Stimulated activated CD4-positive, alpha-beta T cell treated with anti-CD3 and anti-CD28 coated beads, Interleukin-1b, Interleukin-23, amount 100 ng/mL, for 48 hours (primary cell): ENCODE results near the gene AMH.

Source experiments
- DNase-seq: peaks from one replicate; pipeline ENCODE4 v3.0.0-alpha.2; 2020

The AMH gene

GRCh38 chr19:2236314-2237050 is 12.6 kb upstream of the AMH start, which contains the start of the genes PLEKHJ1 and SF3A2:
PLEKHJ1 (minus strand) TSS chr19:2236329; CDS start chr19:2236248, 81 bp downstream.
SF3A2 (plus strand) TSS chr19:2236824; CDS start chr19:2243419, 6,595 bp downstream.
- peak; percentile 99 for DNase-seq

DNA sequence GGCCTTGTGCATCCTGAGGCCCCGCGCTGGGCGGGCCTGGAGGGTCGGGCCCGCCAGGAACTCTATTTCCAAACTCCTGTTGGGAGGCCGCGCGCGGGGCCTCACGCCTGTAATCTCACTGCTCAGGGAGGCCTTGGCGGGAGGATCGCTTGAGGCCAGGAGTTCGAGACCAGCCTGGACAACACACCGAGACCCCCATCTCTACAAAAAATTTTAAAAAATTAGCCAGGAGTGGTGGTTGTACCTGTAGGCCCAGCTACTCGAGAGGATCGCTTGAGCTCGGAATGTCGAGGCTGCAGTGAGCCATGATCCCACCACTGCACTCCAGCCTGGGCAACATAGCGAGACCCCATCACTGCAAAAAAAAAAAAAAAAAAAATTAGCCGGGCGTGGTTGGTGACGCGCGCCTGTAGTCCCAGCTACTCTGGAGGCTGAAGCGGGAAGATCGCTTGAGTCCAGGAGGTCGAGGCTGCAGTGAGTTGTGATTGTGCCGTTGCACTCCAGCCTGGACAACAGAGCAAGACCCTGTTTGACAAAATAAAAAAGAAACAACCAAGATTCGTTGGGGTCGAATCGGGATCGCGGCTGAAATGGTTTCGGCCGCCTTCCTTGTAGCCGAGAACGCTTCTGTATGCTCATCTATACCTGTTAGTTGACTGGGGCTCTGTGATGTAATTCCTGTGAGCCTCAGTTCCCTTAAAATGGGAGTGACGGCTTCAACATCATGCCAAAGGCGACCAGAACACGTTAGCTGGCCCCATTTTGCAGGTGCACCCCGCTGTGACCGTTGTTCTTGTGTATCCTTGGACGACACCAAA is 11.9 kb upstream of the AMH start:
- DNase-seq: no peak

- DNase-seq: no peak
Observed at GRCh38 chr19:2237869-2238153, 11.3 kb upstream of the AMH start.

DNA sequence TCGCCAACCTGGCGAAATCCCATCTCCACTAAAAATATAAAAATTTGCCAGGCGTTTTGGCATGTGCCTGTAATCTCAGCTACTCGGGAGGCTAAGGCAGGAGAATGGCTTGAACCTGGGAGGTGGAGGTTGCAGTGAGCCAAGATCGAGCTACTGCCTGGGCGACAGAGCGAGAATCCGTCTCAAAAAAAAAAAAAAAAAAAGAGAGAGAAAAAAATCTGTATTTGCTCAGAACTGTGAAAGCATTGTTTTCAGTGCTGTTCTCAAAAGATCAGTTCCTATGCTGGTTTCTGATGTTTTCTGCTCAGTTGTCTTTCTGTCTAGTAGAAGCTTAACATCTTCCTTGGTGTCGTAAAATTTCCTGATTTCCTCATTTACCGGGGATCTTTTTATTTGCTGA is 9.9 kb upstream of the AMH start:
- no peak for DNase-seq

- no peak for DNase-seq
Observed at GRCh38 chr19:2239771-2240770, 9.1 kb upstream of the AMH start.

GRCh38 chr19:2240881-2241760 is 8.0 kb upstream of the AMH start:
- no peak for DNase-seq

DNA sequence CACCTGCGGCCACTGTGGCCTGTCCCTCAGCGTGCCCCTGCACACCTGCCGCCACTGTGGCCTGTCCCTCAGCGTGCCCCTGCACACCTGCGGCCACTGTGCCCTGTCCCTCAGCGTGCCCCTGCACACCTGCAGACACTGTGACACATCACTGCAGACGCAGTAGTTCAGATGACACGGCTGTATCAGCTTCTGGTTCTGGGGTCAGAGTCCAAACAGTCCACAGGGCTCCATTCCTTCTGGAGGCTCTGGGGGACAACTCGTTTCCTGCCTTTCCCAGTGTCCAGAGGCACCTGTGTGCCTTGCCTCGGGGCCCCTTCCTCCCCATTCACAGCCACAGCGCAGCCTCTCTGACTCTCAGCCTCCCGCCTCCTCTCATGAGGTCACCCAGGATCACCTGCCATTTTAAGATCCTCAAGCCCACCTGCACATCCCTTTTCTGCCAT is 7.0 kb upstream of the AMH start:
- no peak for DNase-seq

DNA sequence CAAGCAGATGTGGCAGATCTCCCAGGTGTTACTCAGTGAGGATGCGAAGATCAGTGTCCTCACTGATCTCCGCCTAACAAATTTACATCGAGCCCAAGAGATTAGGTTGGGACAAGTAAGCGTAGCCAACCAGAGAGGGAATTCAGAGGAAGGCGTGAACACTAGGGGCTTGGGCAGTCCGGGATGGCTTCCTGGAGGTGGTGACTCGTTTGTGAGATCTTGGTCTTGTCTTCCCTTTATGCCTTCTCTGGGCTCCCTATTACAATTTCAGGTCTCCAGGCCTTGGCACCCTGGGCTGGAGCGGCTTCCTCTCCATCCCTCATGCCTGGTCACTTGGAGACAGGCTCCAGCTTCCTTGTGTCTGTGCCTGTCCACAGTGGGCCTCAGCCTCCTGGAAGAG is 6.3 kb upstream of the AMH start:
- no peak for DNase-seq

DNA sequence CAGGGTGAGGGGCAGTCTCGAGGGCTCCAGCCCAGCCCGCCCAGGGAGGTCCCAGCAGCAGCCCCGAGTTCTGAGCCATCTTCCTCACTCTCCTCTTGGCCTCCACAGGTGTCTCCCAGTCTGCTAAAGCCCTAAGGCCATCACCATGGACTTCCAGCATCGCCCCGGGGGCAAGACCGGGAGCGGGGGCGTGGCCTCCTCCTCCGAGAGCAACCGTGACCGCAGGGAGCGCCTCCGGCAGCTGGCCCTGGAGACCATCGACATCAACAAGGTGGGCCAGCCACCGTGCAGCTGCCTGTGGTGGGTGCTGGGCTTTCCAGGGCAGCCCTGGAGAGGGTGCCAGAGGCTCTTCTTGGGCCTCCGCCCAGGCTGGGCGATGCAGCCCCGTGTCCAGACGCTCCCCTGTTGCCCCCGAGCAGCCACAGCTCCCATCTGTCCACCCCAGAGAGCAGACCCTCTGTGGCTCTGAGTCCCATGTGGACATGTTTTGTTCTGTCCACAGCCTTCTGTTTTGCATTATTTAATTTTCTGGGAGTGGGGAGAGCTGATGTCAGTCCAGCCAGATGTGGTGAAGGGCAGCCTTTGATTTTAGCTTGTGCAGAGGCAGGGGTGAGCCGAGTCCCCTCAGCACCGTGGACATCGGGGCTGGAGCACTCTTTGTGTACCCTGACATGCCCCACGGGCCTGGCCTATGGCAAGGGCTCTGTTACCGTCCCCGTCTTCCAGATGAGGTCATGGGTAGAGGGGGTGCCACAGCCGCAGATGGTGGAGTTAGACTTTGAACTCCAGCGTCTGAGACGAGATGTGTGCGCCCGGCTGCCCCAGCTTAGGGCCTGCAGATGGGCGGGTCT is 5.6 kb upstream of the AMH start:
- no peak for DNase-seq

DNA sequence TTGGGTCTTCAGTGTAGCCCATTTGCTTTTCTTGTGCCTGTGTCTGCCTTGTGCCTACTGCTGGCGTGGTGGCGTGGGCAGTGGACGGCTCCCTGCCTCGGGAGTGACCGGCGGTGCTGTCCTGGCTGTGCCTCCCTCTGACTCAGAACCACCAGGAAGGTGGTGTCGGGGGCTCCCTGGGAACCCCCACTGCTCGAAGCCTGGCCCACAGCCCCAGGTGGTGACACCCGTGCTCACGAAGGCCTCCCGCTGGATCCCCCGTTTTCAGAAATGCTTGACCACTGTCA is 5.1 kb upstream of the AMH start:
- no peak for DNase-seq

GRCh38 chr19:2244486-2244885 is 4.6 kb upstream of the AMH start:
- DNase-seq: no peak

- no peak for DNase-seq
Observed at GRCh38 chr19:2245273-2245672, 3.9 kb upstream of the AMH start.

GRCh38 chr19:2246014-2246620 is 3.0 kb upstream of the AMH start:
- DNase-seq: no peak

DNA sequence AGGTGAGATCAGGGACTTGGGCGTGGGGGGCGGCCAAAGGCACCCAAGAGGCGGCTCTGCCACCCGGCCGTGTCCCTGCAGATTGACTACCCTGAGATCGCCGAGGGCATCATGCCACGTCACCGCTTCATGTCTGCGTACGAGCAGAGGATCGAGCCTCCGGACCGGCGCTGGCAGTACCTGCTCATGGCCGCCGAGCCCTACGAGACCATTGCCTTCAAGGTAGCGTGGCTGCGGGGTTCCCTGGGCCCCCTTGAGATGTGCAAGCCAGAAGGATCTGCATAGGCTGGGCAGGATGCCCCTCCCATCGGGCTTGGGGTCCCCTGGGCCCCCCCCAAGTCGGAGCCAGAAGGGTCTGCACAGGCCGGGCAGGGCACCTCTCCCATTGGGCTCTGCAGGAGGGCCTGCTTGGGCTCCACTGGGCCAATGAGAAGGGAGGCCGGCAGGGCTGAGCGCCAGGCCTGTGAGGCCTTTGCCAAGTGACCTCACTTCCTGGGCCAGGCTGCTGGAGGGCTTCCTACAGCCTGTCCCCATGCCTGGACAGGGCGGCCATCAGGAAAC is 2.2 kb upstream of the AMH start:
- DNase-seq: no peak

DNA sequence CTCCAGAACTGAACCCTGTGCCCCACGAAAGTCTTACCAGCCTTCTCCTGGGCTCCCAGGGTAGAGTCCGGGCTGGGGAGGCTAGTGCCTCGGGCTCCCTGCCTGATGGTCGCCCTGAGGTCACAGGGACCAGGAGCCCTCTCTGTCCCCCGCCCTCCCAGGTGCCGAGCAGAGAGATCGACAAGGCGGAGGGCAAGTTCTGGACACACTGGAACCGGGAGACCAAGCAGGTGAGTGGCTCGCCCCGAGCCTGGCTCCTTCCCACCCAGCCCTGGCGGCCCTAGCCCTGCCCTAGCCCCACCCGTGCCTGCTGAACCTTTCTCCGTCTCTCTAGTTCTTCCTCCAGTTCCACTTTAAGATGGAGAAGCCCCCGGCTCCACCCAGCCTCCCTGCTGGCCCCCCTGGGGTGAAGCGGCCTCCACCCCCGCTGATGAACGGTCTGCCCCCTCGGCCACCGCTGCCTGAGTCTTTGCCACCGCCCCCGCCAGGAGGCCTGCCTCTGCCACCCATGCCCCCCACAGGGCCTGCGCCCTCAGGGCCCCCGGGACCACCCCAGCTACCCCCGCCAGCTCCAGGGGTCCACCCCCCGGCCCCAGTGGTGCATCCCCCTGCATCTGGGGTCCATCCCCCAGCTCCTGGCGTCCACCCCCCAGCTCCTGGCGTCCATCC is 1.6 kb upstream of the AMH start:
- no peak for DNase-seq

DNA sequence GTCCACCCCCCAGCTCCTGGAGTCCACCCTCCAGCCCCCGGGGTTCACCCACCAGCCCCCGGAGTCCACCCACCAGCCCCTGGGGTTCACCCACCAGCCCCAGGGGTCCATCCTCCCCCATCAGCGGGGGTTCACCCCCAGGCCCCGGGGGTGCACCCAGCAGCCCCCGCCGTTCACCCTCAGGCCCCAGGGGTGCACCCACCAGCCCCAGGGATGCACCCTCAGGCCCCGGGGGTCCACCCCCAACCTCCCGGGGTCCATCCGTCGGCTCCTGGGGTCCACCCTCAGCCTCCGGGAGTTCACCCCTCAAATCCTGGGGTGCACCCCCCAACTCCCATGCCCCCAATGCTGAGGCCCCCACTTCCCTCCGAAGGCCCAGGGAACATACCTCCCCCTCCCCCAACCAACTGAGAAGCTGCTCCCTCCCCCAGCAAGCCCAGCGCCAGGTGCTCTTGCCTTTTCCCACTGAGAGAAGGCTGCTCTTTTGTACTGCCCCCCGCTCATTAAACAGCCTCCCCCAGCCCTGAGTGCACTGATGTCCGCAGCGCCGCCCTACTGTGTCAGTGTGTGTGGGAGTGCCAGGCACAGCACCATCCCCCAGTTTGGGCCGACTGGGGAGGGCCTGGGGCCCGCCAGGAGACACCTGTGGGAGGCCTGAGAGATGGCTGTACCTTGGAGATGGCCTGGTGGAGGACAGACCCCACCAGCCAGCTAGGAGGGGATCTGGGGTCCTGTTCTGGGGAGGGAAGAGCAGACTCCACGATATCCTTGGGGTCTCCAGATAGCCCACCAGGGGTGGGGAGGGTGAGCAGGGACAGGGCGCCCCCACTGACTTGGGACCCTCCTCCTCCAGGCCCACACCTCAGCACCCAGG is 750 bp upstream of the AMH start:
- DNase-seq: no peak

GRCh38 chr19:2249880-2250765 is 1.0 kb downstream of the AMH start:
- no peak for DNase-seq

DNA sequence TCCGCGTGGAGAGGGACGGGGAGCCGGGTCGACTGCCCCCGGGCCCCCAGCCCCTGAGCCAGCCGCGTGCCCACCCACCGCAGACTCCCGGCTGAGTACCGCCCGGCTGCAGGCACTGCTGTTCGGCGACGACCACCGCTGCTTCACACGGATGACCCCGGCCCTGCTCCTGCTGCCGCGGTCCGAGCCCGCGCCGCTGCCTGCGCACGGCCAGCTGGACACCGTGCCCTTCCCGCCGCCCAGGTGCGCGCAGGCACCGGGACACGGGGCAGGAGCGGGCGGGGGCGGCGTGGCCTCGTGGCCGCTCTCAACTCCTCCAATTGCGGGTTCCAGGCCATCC is 1.6 kb downstream of the AMH start:
- no peak for DNase-seq
